Esophagus squamous epithelium (tissue), 5 donors: ENCODE results near the gene NOXRED1. TPM values are rescaled to one million over a fixed set of nuclear protein-coding genes. Genes with fewer than 3 reads are reported as not detected.
A peak's percentile ranks its signal among the peaks of the same experiment; 100 is the strongest.

Experiments
- DNase-seq: peaks from one replicate; lab custom pipeline; 2025; lab: John Stamatoyannopoulos, UW
- H3K27ac ChIP-seq, 4 donors: fragments of 200-600 bp; sonication (generic); one replicate each; pipeline ENCODE4 v1.5.1; 2016 to 2019; ENCODE audit warnings: mild to moderate bottlenecking in 1 of 4
- H3K27me3 ChIP-seq, 4 donors: fragments of 200-600 bp; sonication (generic); 1 replicate in 3 of 4; 2 replicates in 1 of 4; pipeline versions ENCODE4 v1.5.1 to v1.6.0; 2017 to 2021; ENCODE audit warnings: antibody characterized with exemption in 1 of 4
- H3K36me3 ChIP-seq, 3 donors: fragments of 200-600 bp; sonication (generic); one replicate each; pipeline ENCODE4 v1.5.1; 2016 to 2019
- H3K4me1 ChIP-seq, 3 donors: fragments of 200-600 bp; sonication (generic); one replicate each; pipeline ENCODE4 v1.5.1; 2017 to 2019
- H3K4me3 ChIP-seq, 4 donors: fragments of 200-600 bp; sonication (generic); 1 replicate in 3 of 4; 2 replicates in 1 of 4; pipeline ENCODE4 v1.5.1; 2016 to 2019; ENCODE audit warnings: mild to moderate bottlenecking in 2 of 4, moderate library complexity in 1 of 4
- H3K9me3 ChIP-seq, 3 donors: fragments of 200-600 bp; sonication (generic); one replicate each; pipeline ENCODE4 v1.5.1; 2016 to 2019
- POLR2A ChIP-seq, 4 donors: fragments of 450-650 bp; IDR thresholded peaks; one replicate each; pipeline ENCODE4 v1.6.1; 2017; ENCODE audit warnings: antibody characterized with exemption in 4 of 4, mild to moderate bottlenecking in 4 of 4, moderate library complexity in 3 of 4
- WGBS, 2 donors: methylation state at CpG; one replicate each; pipeline ENCODE4 v1.1.5; 2018; 5-methylcytosine and 5-hydroxymethylcytosine counted together
- intact Hi-C: fragments of 100-400 bp; cut with DNase I; formaldehyde crosslinking; loops from one replicate; pipeline ENCODE4 v1.15.0; 2022
- total RNA-seq, 4 donors: library from RNA; depleted of rRNA; stranded (reverse); fragments of >200 nt; gene quantifications; one replicate each; pipeline ENCODE4 v1.1.0, GENCODE V29; 2016
- TF ChIP-seq, protein P1 (sequence below), 6 experiments: fragments of 450-650 bp in 4 of 6; fragments of 200-600 bp in 2 of 6; sonication (generic) in 2 of 6; IDR thresholded peaks; one replicate each; pipeline ENCODE4 v1.5.1; 2016 to 2019; ENCODE audit warnings: antibody characterized with exemption in 6 of 6, mild to moderate bottlenecking in 4 of 6, moderate library complexity in 4 of 6
- donor health status: DM: yes; HTN: yes; CAD: no.

Gene NOXRED1
- total RNA-seq, 4 donors from 2014 or later = not detected

GRCh38 chr14:77400216-77400615 lies 23.1 kb downstream of the NOXRED1 start:
- no peaks in the 10 kb centered on the region for H3K4me1 ChIP-seq

DNA sequence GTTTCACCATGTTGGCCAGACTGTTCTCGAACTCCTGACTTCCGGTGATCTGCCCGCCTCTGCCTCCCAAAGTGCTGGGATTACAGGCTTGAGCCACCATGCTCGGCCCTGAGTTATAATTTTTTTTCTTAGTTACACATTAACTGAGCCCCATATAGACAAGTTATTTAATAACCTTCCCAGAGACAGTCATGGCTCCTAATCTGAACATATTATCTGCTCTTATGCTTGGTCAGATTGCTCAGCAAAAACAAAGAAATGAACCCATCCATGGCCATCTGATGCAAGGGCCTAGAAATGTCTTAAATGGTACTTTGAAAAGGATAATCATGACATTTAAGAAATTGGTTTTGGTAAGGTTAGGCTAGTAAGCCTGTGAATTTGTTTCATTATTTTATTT lies 33.1 kb downstream of the NOXRED1 start:
- WGBS, 2 donors = 92 to 94% methylated on average over 4 of the region's 4 CpGs
- Histone ChIP-seq H3K27me3 (no peaks in the 10 kb centered on the region), H3K27ac (no peak overlapping the region), H3K4me3 (no peak overlapping the region), H3K9me3 (no peaks in the 10 kb centered on the region), H3K36me3 (no peaks in the 10 kb centered on the region), H3K4me1 (no peaks in the 10 kb centered on the region)
- TF ChIP-seq, protein P1, sequence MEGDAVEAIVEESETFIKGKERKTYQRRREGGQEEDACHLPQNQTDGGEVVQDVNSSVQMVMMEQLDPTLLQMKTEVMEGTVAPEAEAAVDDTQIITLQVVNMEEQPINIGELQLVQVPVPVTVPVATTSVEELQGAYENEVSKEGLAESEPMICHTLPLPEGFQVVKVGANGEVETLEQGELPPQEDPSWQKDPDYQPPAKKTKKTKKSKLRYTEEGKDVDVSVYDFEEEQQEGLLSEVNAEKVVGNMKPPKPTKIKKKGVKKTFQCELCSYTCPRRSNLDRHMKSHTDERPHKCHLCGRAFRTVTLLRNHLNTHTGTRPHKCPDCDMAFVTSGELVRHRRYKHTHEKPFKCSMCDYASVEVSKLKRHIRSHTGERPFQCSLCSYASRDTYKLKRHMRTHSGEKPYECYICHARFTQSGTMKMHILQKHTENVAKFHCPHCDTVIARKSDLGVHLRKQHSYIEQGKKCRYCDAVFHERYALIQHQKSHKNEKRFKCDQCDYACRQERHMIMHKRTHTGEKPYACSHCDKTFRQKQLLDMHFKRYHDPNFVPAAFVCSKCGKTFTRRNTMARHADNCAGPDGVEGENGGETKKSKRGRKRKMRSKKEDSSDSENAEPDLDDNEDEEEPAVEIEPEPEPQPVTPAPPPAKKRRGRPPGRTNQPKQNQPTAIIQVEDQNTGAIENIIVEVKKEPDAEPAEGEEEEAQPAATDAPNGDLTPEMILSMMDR (IDR thresholded peaks at IDR 0.05) = no peak
- no peak for TF ChIP-seq POLR2A (IDR thresholded peaks at IDR 0.05)
- intact Hi-C loops = no loop called here
- no peak for DNase-seq

More at GRCh38 chr14:77400216-77400615, 23.1 kb downstream of the NOXRED1 start:
- TF ChIP-seq POLR2A (IDR thresholded peaks at IDR 0.05) = no peak
- TF ChIP-seq, protein P1 (IDR thresholded peaks at IDR 0.05) = no peak
- intact Hi-C loops = no loop called here
- 69 to 79% methylated on average over 6 of the region's 6 CpGs for WGBS, 2 donors
- H3K27ac ChIP-seq = no peak overlapping the region
- no peaks in the 10 kb centered on the region for H3K36me3 ChIP-seq
- H3K4me3 ChIP-seq = no peak overlapping the region
- no peak for DNase-seq
- H3K27me3 ChIP-seq = no peaks in the 10 kb centered on the region
- no peaks in the 10 kb centered on the region for H3K9me3 ChIP-seq

DNA sequence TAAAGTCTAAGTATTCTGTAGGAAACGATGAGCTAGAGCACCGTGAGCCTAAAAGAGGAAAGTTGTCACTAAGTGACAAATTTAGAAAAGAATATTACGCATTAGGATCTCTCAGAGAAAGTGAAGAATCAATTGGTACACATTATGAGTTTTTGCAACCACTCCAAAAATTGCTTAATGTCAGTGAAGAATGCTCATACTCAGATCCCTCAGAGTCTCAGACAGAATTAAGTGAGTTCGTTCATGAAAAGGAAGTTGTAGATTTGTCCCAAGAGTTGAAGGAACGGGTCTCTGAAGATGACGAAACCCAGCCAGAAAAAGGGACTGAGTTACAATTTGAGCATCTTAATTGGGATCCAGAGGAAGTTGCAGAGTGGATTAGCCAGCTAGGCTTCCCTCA lies 44.6 kb downstream of the NOXRED1 start:
- no peak overlapping the region for H3K27ac ChIP-seq
- intact Hi-C loops = no loop called here
- 85 to 92% methylated on average over 6 of the region's 6 CpGs for WGBS, 2 donors
- H3K36me3 ChIP-seq = no peaks in the 10 kb centered on the region
- no peak for TF ChIP-seq POLR2A (IDR thresholded peaks at IDR 0.05)
- TF ChIP-seq, protein P1 (IDR thresholded peaks at IDR 0.05) = no peak
- H3K27me3 ChIP-seq = no peaks in the 10 kb centered on the region
- H3K9me3 ChIP-seq = no peaks in the 10 kb centered on the region
- DNase-seq = no peak
- peaks cover 9 to 24% (median 12%) of the 10 kb centered on the region in 3 donors for H3K4me1 ChIP-seq
- no peak overlapping the region for H3K4me3 ChIP-seq

- H3K4me3 ChIP-seq = peak overlapping the region; percentile 79 to 97 (median 84)
- H3K36me3 ChIP-seq = no peaks in the 10 kb centered on the region
- 13 to 18% methylated on average over 10 of the region's 10 CpGs for WGBS, 2 donors
- intact Hi-C loops = no loop called here
- peak overlapping the region in 1 of 4 donors; percentile 92 for H3K27ac ChIP-seq
- no peak for DNase-seq
- no peaks in the 10 kb centered on the region for H3K9me3 ChIP-seq
- H3K4me1 ChIP-seq = peaks cover 9 to 24% (median 12%) of the 10 kb centered on the region in 3 donors
- no peak for TF ChIP-seq POLR2A (IDR thresholded peaks at IDR 0.05)
- TF ChIP-seq, protein P1 (IDR thresholded peaks at IDR 0.05) = no peak
- H3K27me3 ChIP-seq = no peaks in the 10 kb centered on the region
These were observed 45.9 kb downstream of the NOXRED1 start for GRCh38 chr14:77377502-77377844.

GRCh38 chr14:77376771-77377501 lies 46.4 kb downstream of the NOXRED1 start, which contains the start of the genes SAMD15 and TMED8:
TSS of gene SAMD15 (plus strand) at chr14:77377379. CDS start at chr14:77377419, 40 bp downstream.
TSS of gene TMED8 (minus strand) at chr14:77377094. CDS start at chr14:77377053, 41 bp downstream.
- WGBS, 2 donors = 0% methylated on average over 15 to 22 of the region's 69 CpGs
- H3K4me3 ChIP-seq = peak within 1 kb of the TSS; percentile 79 to 97 (median 84)
- H3K9me3 ChIP-seq = no peaks in the 10 kb centered on the region
- H3K27me3 ChIP-seq = no peaks in the 10 kb centered on the region
- DNase-seq = peak; percentile 53
- H3K4me1 ChIP-seq = peaks cover 9 to 24% (median 12%) of the 10 kb centered on the region in 3 donors
- TF ChIP-seq POLR2A (IDR thresholded peaks at IDR 0.05) = peak in 1 of 4 donors; percentile 52
- TF ChIP-seq, protein P1 (IDR thresholded peaks at IDR 0.05) = peak in 5 of 6 experiments; percentile 25 to 38 (median 26)
- H3K36me3 ChIP-seq = no peaks in the 10 kb centered on the region
- peak within 1 kb of the TSS; percentile 83 to 92 (median 90) for H3K27ac ChIP-seq
- intact Hi-C loops = no loop called here
